Activated CD4-positive, CD25-positive, alpha-beta regulatory T cell (primary cell): Measurements from ENCODE around the gene F2RL1.
"Not testable (repeated sequence)": the region's sequence is repeated elsewhere in the genome, so short reads cannot be mapped to it uniquely, and the experiment has no call there.

ENCODE experiments used
- DNase-seq, 4 experiments: peaks; one replicate each; lab custom pipeline; 2025; lab: John Stamatoyannopoulos, UW

Gene F2RL1

GRCh38 chr5:76807296-76807695, 11.5 kb upstream of the F2RL1 start:
- no peak for DNase-seq

GRCh38 chr5:76808141-76808691, 10.6 kb upstream of the F2RL1 start:
- DNase-seq = no peak

GRCh38 chr5:76809141-76809540, 9.7 kb upstream of the F2RL1 start:
- no peak for DNase-seq

GRCh38 chr5:76810236-76810635, 8.6 kb upstream of the F2RL1 start:
- DNase-seq = no peak

- no peak for DNase-seq
These were observed 7.6 kb upstream of the F2RL1 start for GRCh38 chr5:76811214-76811613.

- DNase-seq = not testable (repeated sequence)
These were observed 6.6 kb upstream of the F2RL1 start for GRCh38 chr5:76812209-76812608.

GRCh38 chr5:76813982-76814562, 4.8 kb upstream of the F2RL1 start:
- DNase-seq = no peak

- no peak for DNase-seq
These were observed 2.6 kb upstream of the F2RL1 start for GRCh38 chr5:76816110-76816831.

GRCh38 chr5:76819851-76820525, 1.2 kb downstream of the F2RL1 start:
- DNase-seq = no peak

- no peak for DNase-seq
These were observed 1.7 kb downstream of the F2RL1 start for GRCh38 chr5:76820526-76820890.

- DNase-seq = no peak
These were observed 2.3 kb downstream of the F2RL1 start for GRCh38 chr5:76821136-76821535.

- DNase-seq = not testable (repeated sequence)
These were observed 3.4 kb downstream of the F2RL1 start for GRCh38 chr5:76822105-76822731.

- not testable (repeated sequence) for DNase-seq
These were observed 7.6 kb downstream of the F2RL1 start for GRCh38 chr5:76826416-76826815.

GRCh38 chr5:76831110-76831452, 12.3 kb downstream of the F2RL1 start:
- no peak for DNase-seq

- DNase-seq = no peak
These were observed 17.4 kb downstream of the F2RL1 start for GRCh38 chr5:76836181-76836580.

- no peak for DNase-seq
These were observed 17.8 kb downstream of the F2RL1 start for GRCh38 chr5:76836585-76836984.

- no peak for DNase-seq
These were observed 19.8 kb downstream of the F2RL1 start for GRCh38 chr5:76838481-76839261.

- no peak for DNase-seq
These were observed 22.5 kb downstream of the F2RL1 start for GRCh38 chr5:76841361-76841760.

GRCh38 chr5:76845890-76846289, 27.1 kb downstream of the F2RL1 start:
- DNase-seq = no peak

- DNase-seq = peak in 2 of 4 experiments; percentile 5 to 8
These were observed 30.8 kb downstream of the F2RL1 start, which contains the start of gene S100Z for GRCh38 chr5:76849419-76850291. Gene S100Z, plus strand, starts transcription at chr5:76850014. Its CDS starts 25,346 bp downstream, at chr5:76875360.
